ENCODE results near the gene CDC25B. TPM values are rescaled to one million over a fixed set of nuclear protein-coding genes. Genes with fewer than 3 reads are reported as not detected.

CDC25B gene
- total and polyA plus RNA-seq, 2 of the 8 experiments (the other 6 are each of a cell fraction or from before 2014, with no cell fraction given) = 21.7 to 31.2 TPM

- DNase-seq (ENCODE audit: low read depth in 1 of 2, low spot score in 2 of 2) (no peak), FAIRE-seq (no peak)
- Histone ChIP-seq H2AK5ac (ENCODE audit: low read depth, low read length) (no peak overlapping the region), H4K20me1 (replicated peaks in 1 of 2; ENCODE audit: control insufficient read depth in 1 of 2, insufficient read depth in 2 of 2, low read length in 2 of 2) (peaks cover 0 to 5% of the 10 kb centered on the region in 2 experiments), H2BK15ac (ENCODE audit: low read length) (no peak overlapping the region), H2BK120ac (replicated peaks; ENCODE audit: low read depth, low read length) (no peak overlapping the region), H3K9me3 (ENCODE audit: insufficient read depth in 2 of 2, low read depth in 1 of 2, low read length in 1 of 2) (no peaks in the 10 kb centered on the region), H3K36me3 (ENCODE audit: control insufficient read depth in 2 of 4, insufficient read depth in 4 of 4, low read length in 3 of 4) (no peaks in the 10 kb centered on the region), H3K23ac (ENCODE audit: insufficient read length) (no peak overlapping the region), H3K18ac (ENCODE audit: extremely low read depth, low read length) (no peak overlapping the region; the same call in 1 of the 2 replicates), H4K91ac (replicated peaks; ENCODE audit: insufficient read length, low read length) (no peak overlapping the region), H3K27me3 (replicated peaks in 1 of 4; ENCODE audit: control insufficient read depth in 3 of 4, extremely low read depth in 1 of 4, insufficient read depth in 3 of 4, low read length in 3 of 4) (no peaks in the 10 kb centered on the region; a peak in 1 of 7 replicates), H3K79me2 (ENCODE audit: control insufficient read depth in 1 of 2, insufficient read depth in 2 of 2, low read length in 2 of 2) (peaks cover 0 to 4% of the 10 kb centered on the region in 2 experiments; a peak in 2 of 4 replicates), H3K4me1 (replicated peaks in 1 of 4; ENCODE audit: control insufficient read depth in 3 of 4, insufficient read depth in 4 of 4, low read length in 3 of 4) (peaks cover 0 to 8% (median 4%) of the 10 kb centered on the region in 4 experiments; a peak in 3 of 7 replicates), H2BK12ac (ENCODE audit: low read depth, low read length) (no peak overlapping the region), H3K79me1 (ENCODE audit: low read depth, low read length) (peaks cover 3% of the 10 kb centered on the region; the same call in 1 of the 2 replicates), H3K23me2 (ENCODE audit: low read depth, low read length) (peaks cover 12% of the 10 kb centered on the region), H2BK20ac (ENCODE audit: low read length) (no peak overlapping the region), H3K4me2 (ENCODE audit: insufficient read depth in 1 of 2, low read depth in 2 of 2, low read length in 2 of 2) (peak overlapping the region; percentile 88 to 93), H4K8ac (ENCODE audit: extremely low read depth, insufficient read depth, low read length) (peak overlapping the region; percentile 95; the same call in 1 of the 2 replicates), H3K4ac (replicated peaks; ENCODE audit: insufficient read length, low read depth, low read length) (no peak overlapping the region), H3K27ac (ENCODE audit: low read depth, low read length) (no peak overlapping the region), H3K56ac (replicated peaks; ENCODE audit: insufficient read length, low read depth, low read length) (no peak overlapping the region), H3K14ac (ENCODE audit: insufficient read length) (no peak overlapping the region), H2BK5ac (ENCODE audit: low read depth, low read length) (peak overlapping the region; percentile 52; the same call in 1 of the 2 replicates), H4K5ac (ENCODE audit: insufficient read length, low read depth, low read length) (no peak overlapping the region), H2AFZ (ENCODE audit: low read length) (no peak overlapping the region), H3K9ac (replicated peaks in 1 of 4; ENCODE audit: extremely low read depth in 1 of 4, low read depth in 3 of 4, low read length in 3 of 4) (peak overlapping the region in 3 of 4 experiments; percentile 69 to 71 (median 70); a peak in 6 of 7 replicates), H3K4me3 (ENCODE audit: extremely low read depth in 1 of 4, insufficient read depth in 2 of 4, low read depth in 3 of 4, low read length in 4 of 4) (peak overlapping the region; percentile 63 to 84 (median 73))
- POLR2A ChIA-PET (ENCODE audit: partially characterized antibody) = interaction anchor here (0.7 to 1.3 kb wide), 4 partner anchors 11 to 80 kb away, joined by 3 read pairs; partner anchors contain the start of gene ADISSP
- 49% methylated on average over 8 of the region's 8 CpGs; no CpG with 5 or more reads in 1 of the 2 experiments for WGBS, 2 experiments (ENCODE audit: extremely low coverage in 1 of 2, insufficient coverage in 1 of 2, insufficient read length in 1 of 2, insufficient replicate concordance in 2 of 2, low coverage in 1 of 2, low lambda C conversion rate in 2 of 2, missing lambda C conversion rate in 1 of 2)
- CTCF ChIA-PET (ENCODE audit: partially characterized antibody) = no interaction called here
- TF ChIP-seq, protein P1, sequence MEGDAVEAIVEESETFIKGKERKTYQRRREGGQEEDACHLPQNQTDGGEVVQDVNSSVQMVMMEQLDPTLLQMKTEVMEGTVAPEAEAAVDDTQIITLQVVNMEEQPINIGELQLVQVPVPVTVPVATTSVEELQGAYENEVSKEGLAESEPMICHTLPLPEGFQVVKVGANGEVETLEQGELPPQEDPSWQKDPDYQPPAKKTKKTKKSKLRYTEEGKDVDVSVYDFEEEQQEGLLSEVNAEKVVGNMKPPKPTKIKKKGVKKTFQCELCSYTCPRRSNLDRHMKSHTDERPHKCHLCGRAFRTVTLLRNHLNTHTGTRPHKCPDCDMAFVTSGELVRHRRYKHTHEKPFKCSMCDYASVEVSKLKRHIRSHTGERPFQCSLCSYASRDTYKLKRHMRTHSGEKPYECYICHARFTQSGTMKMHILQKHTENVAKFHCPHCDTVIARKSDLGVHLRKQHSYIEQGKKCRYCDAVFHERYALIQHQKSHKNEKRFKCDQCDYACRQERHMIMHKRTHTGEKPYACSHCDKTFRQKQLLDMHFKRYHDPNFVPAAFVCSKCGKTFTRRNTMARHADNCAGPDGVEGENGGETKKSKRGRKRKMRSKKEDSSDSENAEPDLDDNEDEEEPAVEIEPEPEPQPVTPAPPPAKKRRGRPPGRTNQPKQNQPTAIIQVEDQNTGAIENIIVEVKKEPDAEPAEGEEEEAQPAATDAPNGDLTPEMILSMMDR (IDR thresholded peaks at IDR 0.05; ENCODE audit: control extremely low read depth in 1 of 3, insufficient read depth in 1 of 3, low read depth in 1 of 3, low read length in 3 of 3) = no peak
- no peak for TF ChIP-seq NANOG (IDR thresholded peaks at IDR 0.05; ENCODE audit: insufficient read depth, low read depth, low read length, poor library complexity, severe bottlenecking)
- no peak for TF ChIP-seq RBBP5 (IDR thresholded peaks at IDR 0.05; ENCODE audit: borderline replicate concordance, low read depth, low read length)
- TF ChIP-seq EZH2 (IDR thresholded peaks at IDR 0.05; ENCODE audit: low read depth, low read length, severe bottlenecking) = no peak
- no peak for TF ChIP-seq SIX5 (IDR thresholded peaks at IDR 0.05; ENCODE audit: low read depth, low read length)
- no peak for TF ChIP-seq CHD1 (IDR thresholded peaks at IDR 0.05; ENCODE audit: low read depth, low read length)
- TF ChIP-seq CBX5 (IDR thresholded peaks at IDR 0.05; ENCODE audit: low read depth, low read length) = no peak
- no peak for TF ChIP-seq CHD2 (IDR thresholded peaks at IDR 0.05; ENCODE audit: low read length)
- TF ChIP-seq CREB1 (IDR thresholded peaks at IDR 0.05) = no peak
- TF ChIP-seq BRCA1 (IDR thresholded peaks at IDR 0.05; ENCODE audit: low read depth, low read length) = no peak
- TF ChIP-seq SP4 (IDR thresholded peaks at IDR 0.05; ENCODE audit: low read length) = no peak
These were observed 51.4 kb downstream of the CDC25B start for GRCh38 chr20:3847429-3847940.

Data from H1 (cell line).